ENCODE results near the gene ADAM12. TPM values are rescaled to one million over a fixed set of nuclear protein-coding genes. Genes with fewer than 3 reads are reported as not detected.

ADAM12 gene
- total RNA-seq, 1 donor from 2014 or later, result 18.4 TPM

GRCh38 chr10:126425032-126425431 lies 36.8 kb upstream of the ADAM12 start:
- H3K27ac Mint-ChIP-seq (ENCODE audit: unreplicated experiment), result no peak overlapping the region
- no peaks in the 10 kb centered on the region for H3K9me3 Mint-ChIP-seq (ENCODE audit: unreplicated experiment)
- H3K27me3 Mint-ChIP-seq (ENCODE audit: unreplicated experiment), result no peaks in the 10 kb centered on the region
- no peak for TF ChIP-seq CTCF (IDR thresholded peaks at IDR 0.05; ENCODE audit: partially characterized antibody, unreplicated experiment)
- H3K4me1 Mint-ChIP-seq (ENCODE audit: low read depth, unreplicated experiment), result peaks cover 2% of the 10 kb centered on the region
- H3K36me3 Mint-ChIP-seq (ENCODE audit: unreplicated experiment), result no peaks in the 10 kb centered on the region
- H3K4me3 Mint-ChIP-seq (ENCODE audit: unreplicated experiment), result no peak overlapping the region
- DNase-seq, result no peak

GRCh38 chr10:126423732-126424491 lies 35.6 kb upstream of the ADAM12 start:
- peaks cover 2% of the 10 kb centered on the region for H3K4me1 Mint-ChIP-seq (ENCODE audit: low read depth, unreplicated experiment)
- H3K4me3 Mint-ChIP-seq (ENCODE audit: unreplicated experiment), result no peak overlapping the region
- no peak for DNase-seq
- no peaks in the 10 kb centered on the region for H3K36me3 Mint-ChIP-seq (ENCODE audit: unreplicated experiment)
- no peaks in the 10 kb centered on the region for H3K9me3 Mint-ChIP-seq (ENCODE audit: unreplicated experiment)
- no peaks in the 10 kb centered on the region for H3K27me3 Mint-ChIP-seq (ENCODE audit: unreplicated experiment)
- no peak for TF ChIP-seq CTCF (IDR thresholded peaks at IDR 0.05; ENCODE audit: partially characterized antibody, unreplicated experiment)
- no peak overlapping the region for H3K27ac Mint-ChIP-seq (ENCODE audit: unreplicated experiment)

GRCh38 chr10:126422567-126422966 lies 34.3 kb upstream of the ADAM12 start:
- H3K4me3 Mint-ChIP-seq (ENCODE audit: unreplicated experiment), result no peak overlapping the region
- H3K9me3 Mint-ChIP-seq (ENCODE audit: unreplicated experiment), result no peaks in the 10 kb centered on the region
- no peaks in the 10 kb centered on the region for H3K36me3 Mint-ChIP-seq (ENCODE audit: unreplicated experiment)
- no peak overlapping the region for H3K27ac Mint-ChIP-seq (ENCODE audit: unreplicated experiment)
- DNase-seq, result no peak
- peaks cover 2% of the 10 kb centered on the region for H3K4me1 Mint-ChIP-seq (ENCODE audit: low read depth, unreplicated experiment)
- H3K27me3 Mint-ChIP-seq (ENCODE audit: unreplicated experiment), result no peaks in the 10 kb centered on the region
- TF ChIP-seq CTCF (IDR thresholded peaks at IDR 0.05; ENCODE audit: partially characterized antibody, unreplicated experiment), result no peak

- Mint-ChIP-seq H3K9me3 (ENCODE audit: unreplicated experiment) (no peaks in the 10 kb centered on the region), H3K36me3 (ENCODE audit: unreplicated experiment) (no peaks in the 10 kb centered on the region), H3K4me1 (ENCODE audit: low read depth, unreplicated experiment) (peaks cover 2% of the 10 kb centered on the region), H3K27me3 (ENCODE audit: unreplicated experiment) (no peaks in the 10 kb centered on the region), H3K27ac (ENCODE audit: unreplicated experiment) (no peak overlapping the region), H3K4me3 (ENCODE audit: unreplicated experiment) (no peak overlapping the region)
- no peak for TF ChIP-seq CTCF (IDR thresholded peaks at IDR 0.05; ENCODE audit: partially characterized antibody, unreplicated experiment)
- DNase-seq, result no peak
Measured at GRCh38 chr10:126421756-126422256, 33.5 kb upstream of the ADAM12 start.

- Mint-ChIP-seq H3K27ac (ENCODE audit: unreplicated experiment) (no peak overlapping the region), H3K9me3 (ENCODE audit: unreplicated experiment) (no peaks in the 10 kb centered on the region), H3K27me3 (ENCODE audit: unreplicated experiment) (peaks cover 4% of the 10 kb centered on the region), H3K36me3 (ENCODE audit: unreplicated experiment) (peaks cover 5% of the 10 kb centered on the region), H3K4me1 (ENCODE audit: low read depth, unreplicated experiment) (peaks cover 2% of the 10 kb centered on the region), H3K4me3 (ENCODE audit: unreplicated experiment) (no peak overlapping the region)
- TF ChIP-seq CTCF (IDR thresholded peaks at IDR 0.05; ENCODE audit: partially characterized antibody, unreplicated experiment), result no peak
- DNase-seq, result no peak
Measured at GRCh38 chr10:126420567-126421300, 32.5 kb upstream of the ADAM12 start.

Data from glutamatergic neuron (in vitro differentiated cells).